Measurements from ENCODE around the gene BORCS6.

- TF ChIP-seq EZH2 (IDR thresholded peaks at IDR 0.05; ENCODE audit: insufficient read depth, poor library complexity, severe bottlenecking): no peak
- TF ChIP-seq EZH2phosphoT487 (IDR thresholded peaks at IDR 0.05; ENCODE audit: insufficient read depth, low read depth): no peak
Observed at GRCh38 chr17:8221663-8222379, 31.8 kb upstream of the BORCS6 start.
